ENCODE results near the gene HTR4.
"Not testable (repeated sequence)": the region's sequence is repeated elsewhere in the genome, so short reads cannot be mapped to it uniquely, and the experiment has no call there.

HTR4 gene, protein sequence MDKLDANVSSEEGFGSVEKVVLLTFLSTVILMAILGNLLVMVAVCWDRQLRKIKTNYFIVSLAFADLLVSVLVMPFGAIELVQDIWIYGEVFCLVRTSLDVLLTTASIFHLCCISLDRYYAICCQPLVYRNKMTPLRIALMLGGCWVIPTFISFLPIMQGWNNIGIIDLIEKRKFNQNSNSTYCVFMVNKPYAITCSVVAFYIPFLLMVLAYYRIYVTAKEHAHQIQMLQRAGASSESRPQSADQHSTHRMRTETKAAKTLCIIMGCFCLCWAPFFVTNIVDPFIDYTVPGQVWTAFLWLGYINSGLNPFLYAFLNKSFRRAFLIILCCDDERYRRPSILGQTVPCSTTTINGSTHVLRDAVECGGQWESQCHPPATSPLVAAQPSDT

DNA sequence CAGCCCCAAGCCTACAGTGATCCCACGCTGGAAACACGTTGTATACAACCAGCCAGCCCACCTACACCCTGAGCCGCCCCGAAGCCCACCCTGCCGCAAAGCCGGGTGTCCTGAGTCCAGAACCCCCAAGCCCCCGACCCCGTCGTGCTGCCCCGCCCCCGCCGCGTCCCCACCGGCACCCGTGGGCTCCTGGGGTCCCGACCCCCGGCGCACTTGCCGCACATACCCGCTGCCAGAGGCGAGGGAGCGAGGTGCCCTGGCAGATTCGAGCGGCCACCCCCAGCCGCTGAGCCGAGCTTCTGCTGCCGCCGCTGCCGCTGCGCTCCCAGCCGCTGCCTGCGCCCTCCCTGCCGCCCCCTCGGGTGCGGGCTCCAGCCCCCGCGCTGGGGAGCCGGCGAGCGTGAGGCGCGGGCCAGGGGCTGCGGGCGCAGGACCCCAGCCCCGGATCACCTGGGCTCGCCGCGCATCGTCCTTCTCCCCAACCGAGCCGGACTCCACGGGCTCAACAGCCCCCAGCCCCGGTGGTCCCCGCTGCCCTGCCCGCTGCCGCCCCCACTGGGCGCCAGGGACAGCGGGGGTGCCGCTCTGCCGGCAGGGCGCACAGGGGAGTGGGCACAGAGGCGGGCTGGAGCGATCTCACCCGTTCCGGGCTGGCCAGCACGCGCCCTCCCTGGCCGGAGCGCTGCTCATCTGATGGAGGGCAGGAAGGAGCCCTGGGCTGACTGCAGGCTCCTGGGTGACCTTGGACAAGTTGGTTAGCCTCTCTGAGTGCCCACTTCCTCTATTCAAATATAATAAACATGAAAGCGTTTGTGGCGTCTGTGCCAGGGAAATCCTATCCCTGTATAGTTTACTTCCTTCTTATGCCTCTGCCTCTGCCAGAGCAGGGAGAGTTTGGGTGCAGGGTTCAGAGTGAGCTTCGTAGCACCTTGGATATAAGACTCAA, at the start of gene HTR4:
HTR4 (minus strand) TSS at position 692 of the 946 bp plus-strand sequence. CDS start 17,513 bp downstream, outside the sequence.
- no peak for DNase-seq

DNA sequence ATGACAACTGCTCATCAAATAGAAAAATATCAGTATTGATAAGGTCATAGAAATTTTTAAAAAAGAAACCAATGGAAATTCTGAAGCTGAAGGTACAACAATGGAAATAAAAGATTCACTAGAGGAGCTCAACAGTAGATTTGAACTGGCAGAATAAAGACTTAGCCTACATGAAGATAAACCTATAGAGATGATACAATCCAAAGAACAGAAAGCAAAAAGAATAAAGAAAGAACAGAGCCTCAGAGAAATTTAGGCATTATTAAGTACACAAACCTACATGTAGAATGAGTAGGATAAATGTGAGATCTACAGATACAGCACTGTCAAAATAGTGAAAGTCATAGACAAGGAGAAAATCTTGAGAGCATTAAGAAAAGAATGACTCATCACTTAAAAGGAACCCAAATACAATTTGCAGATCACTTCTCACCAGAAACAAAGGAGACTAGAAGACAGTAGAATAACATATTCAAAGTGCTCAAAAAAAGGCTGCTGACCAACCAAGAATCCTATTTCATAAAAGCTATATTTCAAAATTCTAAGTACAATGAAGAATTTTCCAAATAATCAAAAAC, 47.8 kb upstream of the HTR4 start:
- DNase-seq = no peak

DNA sequence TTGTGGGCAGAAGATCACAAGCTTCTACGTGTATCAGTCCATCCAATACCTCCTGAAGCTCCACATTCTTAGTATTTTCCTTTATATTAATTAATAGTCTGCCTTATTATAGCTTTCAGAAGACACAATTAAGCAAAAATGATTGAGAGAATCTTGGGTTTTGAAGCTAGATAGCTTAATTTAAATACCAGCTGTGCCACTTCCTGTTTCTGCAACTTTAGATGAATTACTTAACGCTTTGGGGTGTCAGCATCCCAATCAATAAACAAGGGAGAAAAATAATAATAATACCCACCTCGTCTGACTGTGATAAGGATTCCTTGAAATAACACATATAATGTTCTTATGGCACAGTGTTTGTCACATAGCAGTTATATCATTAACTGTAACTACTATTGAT, 44.7 kb upstream of the HTR4 start:
- DNase-seq = no peak

DNA sequence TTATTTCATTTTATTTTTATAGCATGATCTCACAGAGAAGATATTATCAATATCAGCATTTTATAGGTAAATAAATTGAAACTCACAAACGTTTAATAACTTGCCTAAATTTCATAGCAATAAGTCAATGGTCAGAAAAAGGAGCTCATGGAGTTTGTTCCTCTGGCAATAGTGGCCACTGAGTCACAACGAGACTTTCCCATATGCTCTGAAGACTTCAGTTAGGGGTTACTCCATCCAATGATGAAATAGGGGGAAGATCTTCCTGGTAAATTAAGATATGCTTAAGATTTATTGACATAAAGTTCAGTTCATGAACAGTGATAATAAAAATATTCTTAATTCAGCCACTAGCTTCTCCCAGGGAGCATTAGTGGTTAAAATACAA, 43.5 kb upstream of the HTR4 start:
- no peak for DNase-seq

DNA sequence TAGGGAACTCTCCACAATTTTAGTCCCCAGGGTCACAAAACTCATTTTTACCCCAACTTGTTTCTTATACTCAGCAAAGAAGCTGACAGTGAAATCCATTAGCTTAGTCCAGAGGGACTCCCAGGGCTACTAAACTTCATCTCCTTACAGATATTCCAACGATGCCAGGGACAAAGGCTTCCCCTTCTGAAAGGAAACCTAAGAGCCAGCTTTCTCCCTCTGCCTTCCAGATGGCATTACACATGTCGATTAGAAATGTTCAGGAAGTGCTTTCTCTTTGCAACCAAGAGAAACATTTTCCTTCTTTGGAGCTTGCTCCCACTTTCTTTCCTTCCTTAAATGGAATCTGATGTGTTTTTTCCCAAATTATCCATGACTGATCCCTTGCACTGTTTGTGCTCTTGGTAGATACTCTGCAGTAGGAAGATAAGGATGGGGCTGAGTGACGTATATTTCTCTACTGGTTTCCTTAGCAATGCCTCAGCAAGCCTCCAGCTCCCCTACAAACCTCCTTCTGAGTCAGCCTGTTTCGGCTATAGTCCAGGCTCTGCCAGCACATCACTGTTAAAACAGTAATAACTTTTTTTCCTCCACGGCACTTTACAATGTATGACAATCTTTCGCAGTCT, 43.0 kb upstream of the HTR4 start:
- DNase-seq = no peak

DNA sequence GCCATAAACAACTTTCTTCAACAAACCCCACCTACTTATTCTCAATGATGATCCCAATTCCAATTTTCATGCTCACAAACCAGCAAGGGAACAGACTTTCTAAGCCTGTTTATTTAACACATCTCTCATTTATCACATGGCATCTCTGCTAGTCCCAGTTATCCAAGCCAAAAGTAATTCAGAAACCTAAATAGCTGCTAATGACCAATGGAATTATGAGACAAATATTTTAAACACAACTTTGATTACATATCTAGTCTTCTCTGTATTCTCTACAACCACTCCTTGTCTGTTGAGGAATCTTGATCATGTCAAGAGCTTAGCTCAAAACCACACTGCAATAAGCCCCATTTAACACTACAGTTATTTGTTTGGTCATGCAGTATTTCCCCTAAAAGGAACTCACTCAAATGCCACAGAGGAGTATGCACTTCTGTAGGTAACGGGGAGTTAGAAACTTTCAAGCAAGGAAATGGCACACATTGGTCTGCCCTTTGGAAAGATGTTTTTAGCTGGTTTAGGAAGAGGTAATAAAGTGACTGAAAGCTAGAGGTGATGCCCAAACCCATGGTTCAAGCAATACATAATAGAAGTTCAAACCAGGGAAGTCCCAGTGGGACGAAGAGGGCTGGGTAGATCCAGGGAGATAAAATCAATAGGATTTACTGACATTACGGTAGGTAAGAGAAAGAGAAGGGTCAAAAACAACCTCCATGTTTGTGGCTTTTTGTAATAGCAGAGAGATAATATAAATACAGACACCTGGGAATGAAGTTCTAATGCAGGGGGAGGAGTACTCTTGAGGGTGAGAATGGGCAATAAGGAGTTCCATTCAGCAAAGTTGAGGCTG, 42.1 kb upstream of the HTR4 start:
- no peak for DNase-seq

DNA sequence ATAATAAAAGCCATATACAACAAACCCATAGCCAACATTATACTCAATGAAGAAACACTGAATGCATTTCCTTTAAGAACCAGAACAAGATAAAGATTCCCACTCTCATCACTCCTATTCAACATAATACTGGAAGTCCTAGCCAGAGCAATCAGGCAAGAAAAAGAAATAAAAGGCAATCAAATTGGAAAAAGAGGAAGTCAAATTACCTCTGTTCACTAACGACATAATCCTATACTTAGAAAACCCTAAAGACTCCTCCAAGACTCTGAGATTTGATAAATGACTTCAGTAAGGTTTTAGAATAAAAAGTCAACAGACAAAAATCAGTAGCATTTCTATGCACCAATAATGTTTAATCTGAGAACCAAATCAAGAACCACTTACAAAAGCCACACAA, 36.6 kb upstream of the HTR4 start:
- DNase-seq = no peak

DNA sequence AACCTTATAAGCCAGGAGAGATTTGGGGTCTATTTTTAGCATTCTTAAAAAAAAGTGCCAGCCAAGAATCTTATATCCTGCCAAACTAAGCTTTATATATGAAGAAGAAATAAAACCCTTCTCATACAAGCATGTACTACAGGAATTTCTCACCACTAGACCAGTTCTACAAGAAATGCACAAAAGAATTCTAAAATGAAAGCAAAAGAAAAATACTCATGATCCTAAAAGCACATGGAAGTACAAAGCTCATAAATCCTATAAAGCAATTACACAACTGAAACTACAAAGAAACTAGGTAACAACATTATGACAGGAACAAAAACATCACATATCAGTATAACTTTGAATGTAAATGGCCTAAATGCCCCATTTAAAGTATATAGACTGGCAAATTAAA, 34.5 kb upstream of the HTR4 start:
- no peak for DNase-seq

DNA sequence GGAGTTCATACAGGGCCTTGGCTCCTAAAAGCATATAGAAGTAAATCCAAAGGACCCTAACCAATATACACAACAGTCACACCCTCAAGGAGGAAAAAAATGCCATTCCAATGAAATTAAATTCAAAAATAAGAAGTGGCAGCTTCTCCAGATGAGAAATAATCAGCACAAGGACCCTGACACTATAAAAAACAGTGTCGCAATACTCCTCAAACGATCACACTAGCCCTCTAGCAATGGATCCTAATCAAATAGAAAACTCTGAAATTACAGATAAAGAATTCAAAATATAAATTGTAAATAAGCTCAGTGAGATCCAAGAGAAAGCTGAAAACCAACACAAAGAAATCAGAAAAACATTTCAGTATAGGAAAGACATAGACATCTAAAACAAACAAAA, 33.5 kb upstream of the HTR4 start:
- no peak for DNase-seq

DNA sequence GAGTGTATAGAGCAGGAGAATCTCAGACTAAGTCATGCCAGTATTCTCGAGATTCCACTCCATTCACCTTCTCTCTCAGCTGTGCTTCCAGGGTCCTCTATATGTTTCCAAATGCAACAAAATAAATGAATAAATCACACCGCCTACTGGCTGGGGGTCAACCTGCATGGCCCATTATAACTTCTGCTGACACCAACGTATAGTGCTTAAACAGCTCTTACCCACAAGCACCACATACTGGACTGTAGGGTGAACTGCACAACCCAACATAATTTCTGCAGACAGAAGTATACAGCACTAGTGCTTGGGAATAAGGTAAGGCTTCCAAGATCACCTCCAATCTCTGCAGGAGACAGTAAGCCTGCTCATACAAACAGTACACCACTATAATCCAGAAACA, 33.1 kb upstream of the HTR4 start:
- no peak for DNase-seq

DNA sequence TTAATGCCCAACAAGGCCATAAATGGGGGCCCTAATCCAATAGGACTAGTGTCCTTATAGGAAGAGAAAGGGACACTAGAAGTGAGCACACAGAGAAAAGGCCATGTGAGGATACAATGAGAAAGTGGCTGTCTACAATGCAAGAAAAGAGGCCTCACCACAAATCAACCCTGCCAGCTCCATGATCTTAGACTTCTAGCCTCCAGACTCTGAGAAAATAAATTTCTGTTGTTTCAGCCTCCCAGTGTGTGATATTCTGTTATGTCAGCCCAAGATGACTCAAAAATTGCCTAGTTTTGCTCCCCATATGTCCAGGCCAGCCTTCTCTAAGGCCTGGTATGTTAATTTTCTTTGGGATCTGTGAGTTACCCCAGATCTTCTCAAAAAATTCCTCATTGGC, 32.3 kb upstream of the HTR4 start:
- DNase-seq = no peak

DNA sequence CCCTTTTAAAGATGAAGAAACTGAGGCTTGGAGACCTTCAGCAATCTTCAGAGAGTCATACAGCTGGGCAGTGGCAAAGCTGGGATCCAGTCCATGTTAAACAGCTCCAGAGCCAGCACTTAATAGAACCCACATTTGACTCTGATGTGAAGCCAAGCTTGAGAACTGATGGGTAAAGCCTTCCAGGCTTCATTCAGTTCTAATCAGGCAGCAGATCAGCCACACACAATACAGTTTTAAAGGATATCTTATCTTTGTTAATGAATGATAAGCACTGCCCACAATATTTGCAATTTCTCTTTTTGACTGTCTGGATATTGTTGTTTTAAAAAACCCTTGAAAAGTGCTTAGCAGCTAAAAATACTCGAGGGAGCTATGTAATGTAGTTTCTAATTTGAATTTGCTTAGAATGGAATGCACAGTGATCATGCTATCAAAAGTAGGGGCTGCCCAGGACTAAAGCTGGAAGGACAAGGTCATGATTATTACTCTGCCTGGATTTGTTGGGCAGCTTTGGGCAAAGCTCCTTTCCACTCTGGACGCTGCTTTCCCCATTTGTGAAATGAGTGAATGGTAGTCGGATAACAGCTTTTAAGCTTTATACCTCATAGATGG, 31.3 kb upstream of the HTR4 start:
- no peak for DNase-seq

DNA sequence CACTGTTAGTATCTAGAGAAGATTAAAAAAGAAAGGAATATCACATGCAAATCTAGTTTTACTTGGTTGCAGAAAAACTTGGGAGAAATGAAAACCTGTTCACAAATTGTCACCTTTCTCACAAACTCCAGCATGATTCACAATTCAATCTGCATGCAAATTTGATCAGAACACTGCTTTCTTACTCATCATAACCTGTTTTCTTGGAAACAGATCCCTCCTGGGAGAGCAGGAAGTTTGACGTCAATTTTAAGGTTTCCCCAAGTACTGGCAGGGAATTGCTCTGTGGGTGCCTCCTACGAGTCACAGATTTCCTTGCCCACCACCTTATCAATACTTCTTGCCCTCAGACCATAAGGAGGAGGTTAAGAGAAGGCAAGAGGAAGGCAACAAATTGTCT, 30.2 kb upstream of the HTR4 start:
- DNase-seq = no peak

DNA sequence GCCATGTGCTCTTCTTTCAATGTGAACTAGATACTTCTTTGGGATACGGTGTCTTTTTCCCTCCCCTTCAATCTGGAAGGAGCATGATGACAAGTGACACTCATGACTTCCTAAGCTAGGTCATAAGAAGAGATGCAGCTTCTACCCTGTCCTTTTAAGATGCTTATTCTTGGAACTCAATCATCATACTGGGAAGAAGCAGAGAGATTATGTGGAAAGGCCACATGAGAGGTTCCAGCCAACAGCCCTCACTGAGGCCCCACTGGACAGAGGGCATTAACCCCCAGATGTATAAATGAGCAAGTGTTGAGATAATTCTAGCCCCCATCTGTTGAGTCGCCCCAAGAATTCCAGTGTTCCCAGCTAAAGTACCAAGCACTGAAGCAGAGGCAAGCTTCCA, 29.3 kb upstream of the HTR4 start:
- no peak for DNase-seq

DNA sequence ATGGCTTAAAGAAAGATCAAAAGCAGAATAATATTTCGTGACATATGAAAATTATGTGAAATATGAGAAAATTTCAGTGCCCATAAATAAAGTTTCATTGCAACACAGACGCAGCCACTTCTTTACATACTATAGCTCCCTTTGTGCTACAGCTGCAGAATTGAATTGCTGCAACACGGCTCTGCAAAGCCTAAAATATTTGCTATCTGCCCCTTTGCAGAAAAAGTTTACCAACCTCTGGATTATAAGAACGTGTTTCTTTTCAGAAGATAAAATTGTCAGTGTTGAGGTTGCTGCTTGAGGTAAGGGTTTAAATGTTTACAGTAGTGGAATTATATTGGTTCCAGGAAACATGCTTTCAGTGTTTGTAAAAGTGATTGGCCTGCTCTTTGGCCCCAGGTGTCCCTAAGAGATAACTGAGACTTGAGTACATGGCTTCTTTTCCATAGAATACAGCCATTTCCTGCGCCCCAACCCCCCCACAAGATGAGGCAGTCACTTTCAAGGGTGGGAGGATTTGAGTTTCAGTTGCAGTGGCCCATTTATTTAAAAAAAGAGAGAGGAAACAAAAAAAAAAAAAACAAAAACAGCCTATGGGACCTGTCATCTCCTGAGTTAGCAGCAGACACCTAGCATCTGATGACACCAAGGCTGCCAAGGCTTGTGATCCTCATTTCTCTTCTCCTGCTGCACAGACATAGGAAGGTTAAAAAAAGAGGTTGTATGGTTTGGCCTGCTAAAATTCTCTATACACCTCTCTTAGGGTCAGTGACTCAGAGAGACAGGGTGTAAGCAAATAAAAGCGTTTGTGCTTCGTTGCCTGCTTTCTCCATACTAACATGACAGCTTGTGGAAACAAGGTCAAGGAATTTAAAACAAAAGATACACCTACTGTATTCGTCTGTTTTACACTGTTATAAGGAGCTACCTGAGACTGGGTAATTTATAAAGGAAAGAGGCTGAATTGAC, 28.0 kb upstream of the HTR4 start:
- DNase-seq = no peak

DNA sequence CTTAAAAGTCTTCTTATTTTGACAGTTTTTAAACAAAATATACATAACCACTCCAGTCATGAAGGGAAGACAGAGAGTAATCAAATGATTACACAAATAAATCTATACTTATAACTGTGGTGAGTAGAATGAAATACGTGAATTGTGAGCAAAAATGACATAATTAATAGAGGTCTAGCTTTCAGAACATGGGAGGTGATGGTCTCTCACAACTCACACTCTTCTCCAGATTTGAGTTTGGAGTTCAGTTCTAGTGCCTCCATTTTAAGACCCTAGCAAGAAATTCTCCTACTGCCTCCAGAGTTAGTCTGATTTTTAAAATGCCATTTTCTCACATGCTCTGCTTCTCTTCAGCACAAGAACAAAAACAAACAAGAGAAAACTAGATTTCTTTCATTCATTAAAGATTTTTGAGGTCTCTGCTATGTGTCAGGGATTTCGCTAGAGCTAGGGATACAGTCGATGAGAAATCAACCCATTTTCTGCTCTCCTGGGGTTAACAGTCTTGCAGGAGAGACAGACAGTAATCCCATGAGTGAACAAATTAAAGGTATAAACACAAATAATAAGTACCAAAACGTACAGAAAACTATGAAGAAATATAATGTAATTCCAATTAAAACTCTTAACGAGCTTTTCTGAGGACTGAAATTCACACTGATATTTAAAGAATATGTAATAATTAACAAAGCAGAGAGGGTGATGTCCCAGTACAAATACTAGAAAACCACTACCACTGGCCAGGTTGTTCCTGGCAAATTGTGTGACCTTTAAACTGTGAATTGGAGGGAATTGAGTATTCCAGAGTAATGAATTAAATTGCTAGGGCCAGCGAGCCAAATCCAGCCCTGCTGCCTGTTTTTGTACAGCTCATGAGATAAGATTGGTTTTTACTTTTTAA, 27.1 kb upstream of the HTR4 start:
- DNase-seq = no peak

DNA sequence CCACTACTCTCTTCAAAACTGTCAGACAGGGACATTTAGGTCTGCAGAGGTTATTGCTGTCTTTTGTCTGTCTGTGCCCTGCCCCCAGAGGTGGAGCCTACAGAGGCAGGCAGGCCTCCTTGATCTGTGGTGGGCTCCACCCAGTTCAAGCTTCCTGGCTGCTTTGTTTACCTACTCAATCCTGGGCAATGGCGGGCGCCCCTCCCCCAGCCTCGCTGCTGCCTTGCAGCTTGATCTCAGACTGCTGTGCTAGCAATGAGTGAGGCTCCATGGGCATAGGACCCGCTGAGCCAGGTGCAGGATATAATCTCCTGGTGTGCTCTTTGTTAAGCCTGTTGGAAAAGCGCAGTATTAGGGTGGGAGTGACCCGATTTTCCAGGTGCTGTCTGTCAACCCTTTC, 19.4 kb upstream of the HTR4 start:
- DNase-seq = not testable (repeated sequence)

DNA sequence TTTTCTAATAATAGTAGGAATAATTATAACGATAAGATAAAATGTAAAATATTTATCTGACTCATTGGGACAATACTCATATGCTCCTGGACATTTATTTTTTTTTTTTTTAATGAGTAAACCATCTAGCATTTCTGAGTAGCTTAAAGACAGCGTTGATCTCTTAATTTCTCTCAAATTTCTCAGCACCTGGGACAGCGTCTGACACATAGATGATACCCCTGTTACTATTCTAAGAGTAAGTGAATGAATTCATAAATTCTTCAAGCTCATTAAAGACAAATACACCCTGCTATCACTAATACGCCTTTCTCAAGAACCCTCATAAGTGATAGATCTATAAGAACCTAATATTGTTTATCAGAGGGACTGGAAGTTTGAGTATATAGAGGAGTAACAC, 12.0 kb upstream of the HTR4 start:
- no peak for DNase-seq

DNA sequence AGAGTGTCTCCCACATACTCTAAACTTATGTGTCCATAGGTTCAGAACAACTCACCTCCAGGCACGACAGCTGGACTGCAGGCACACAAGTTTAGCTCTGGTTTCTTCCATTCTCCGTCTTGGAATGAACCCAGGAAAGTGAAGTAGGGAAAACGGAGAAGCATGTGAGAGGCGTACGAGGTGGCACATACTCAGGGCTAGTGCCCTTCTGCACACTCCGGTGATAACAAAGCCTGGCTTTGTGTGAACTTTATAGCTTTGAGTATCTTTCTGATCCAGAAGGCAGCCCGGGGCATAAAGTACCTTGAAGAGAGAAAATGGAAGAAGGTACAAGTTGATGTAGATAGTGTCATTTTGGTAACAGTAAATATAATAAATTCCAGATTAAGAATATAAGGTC, 11.1 kb upstream of the HTR4 start:
- DNase-seq = no peak

All from C1 segment of cervical spinal cord (tissue), 14 donors.